ENCODE results near the gene JPH2. TPM values are rescaled to one million over a fixed set of nuclear protein-coding genes. Genes with fewer than 3 reads are reported as not detected.
A peak's percentile ranks its signal among the peaks of the same experiment; 100 is the strongest.

The JPH2 gene
- total RNA-seq, 2 donors from 2014 or later: 169 to 179 TPM

DNA sequence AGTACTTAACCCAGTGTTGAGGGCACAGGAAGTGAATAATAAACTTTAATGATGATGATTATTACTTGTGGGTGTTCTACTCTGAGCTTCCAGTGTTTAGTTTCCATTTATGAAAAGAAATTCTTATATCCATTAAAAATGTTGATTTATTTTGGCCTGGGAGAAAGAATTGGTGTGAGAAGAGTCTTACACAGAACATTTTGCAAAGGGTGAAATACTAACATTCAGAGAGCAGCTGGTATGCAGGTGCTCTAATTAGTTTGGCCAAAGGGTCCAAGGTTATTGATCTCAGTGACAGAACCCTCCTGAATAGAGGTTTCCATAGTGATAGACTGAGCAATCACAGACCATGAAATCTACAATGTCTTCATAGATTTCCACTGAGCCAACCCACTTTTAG is 19.1 kb upstream of the JPH2 start:
- H3K27me3 ChIP-seq (replicated peaks; ENCODE audit: insufficient read depth): no peaks in the 10 kb centered on the region
- no peak for DNase-seq (ENCODE audit: low spot score)
- peaks cover 28% of the 10 kb centered on the region for H3K36me3 ChIP-seq
- peaks cover 37 to 63% of the 10 kb centered on the region in 2 donors for H3K4me1 ChIP-seq (ENCODE audit: control insufficient read depth in 1 of 2, low read depth in 2 of 2)
- H3K27ac ChIP-seq: no peak overlapping the region
- TF ChIP-seq, protein P1, sequence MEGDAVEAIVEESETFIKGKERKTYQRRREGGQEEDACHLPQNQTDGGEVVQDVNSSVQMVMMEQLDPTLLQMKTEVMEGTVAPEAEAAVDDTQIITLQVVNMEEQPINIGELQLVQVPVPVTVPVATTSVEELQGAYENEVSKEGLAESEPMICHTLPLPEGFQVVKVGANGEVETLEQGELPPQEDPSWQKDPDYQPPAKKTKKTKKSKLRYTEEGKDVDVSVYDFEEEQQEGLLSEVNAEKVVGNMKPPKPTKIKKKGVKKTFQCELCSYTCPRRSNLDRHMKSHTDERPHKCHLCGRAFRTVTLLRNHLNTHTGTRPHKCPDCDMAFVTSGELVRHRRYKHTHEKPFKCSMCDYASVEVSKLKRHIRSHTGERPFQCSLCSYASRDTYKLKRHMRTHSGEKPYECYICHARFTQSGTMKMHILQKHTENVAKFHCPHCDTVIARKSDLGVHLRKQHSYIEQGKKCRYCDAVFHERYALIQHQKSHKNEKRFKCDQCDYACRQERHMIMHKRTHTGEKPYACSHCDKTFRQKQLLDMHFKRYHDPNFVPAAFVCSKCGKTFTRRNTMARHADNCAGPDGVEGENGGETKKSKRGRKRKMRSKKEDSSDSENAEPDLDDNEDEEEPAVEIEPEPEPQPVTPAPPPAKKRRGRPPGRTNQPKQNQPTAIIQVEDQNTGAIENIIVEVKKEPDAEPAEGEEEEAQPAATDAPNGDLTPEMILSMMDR (IDR thresholded peaks at IDR 0.05): no peak
- no peak for ATAC-seq (ENCODE audit: insufficient number of reproducible peaks, low FRiP score, low read depth)
- no peak overlapping the region for H3K4me3 ChIP-seq
- H3K9me3 ChIP-seq: no peaks in the 10 kb centered on the region

DNA sequence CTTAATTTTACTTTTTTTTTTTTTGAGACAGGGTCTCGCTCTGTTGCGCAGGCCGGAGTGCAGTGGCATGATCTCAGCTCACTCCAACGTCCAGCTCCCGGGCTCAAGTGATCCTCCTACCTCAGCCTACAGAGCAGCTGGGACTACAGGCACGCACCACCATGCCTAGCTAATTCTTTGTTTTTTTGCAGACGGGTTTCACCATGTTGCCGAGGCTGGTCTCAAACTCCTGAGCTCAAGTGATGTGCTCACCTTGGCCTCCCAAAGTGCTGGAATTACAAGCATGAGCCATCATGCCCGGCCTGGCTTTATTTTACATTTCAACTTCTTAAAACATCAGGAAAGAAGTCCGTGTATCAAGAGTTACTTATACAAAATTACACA is 17.8 kb upstream of the JPH2 start:
- Histone ChIP-seq H3K9me3 (no peaks in the 10 kb centered on the region), H3K4me1 (ENCODE audit: control insufficient read depth in 1 of 2, low read depth in 2 of 2) (peaks cover 42 to 71% of the 10 kb centered on the region in 2 donors), H3K27ac (peak overlapping the region; percentile 49 to 77), H3K4me3 (no peak overlapping the region), H3K36me3 (peaks cover 36% of the 10 kb centered on the region), H3K27me3 (replicated peaks; ENCODE audit: insufficient read depth) (no peaks in the 10 kb centered on the region)
- ATAC-seq (ENCODE audit: insufficient number of reproducible peaks, low FRiP score, low read depth): no peak
- no peak for DNase-seq (ENCODE audit: low spot score)
- TF ChIP-seq, protein P1 (IDR thresholded peaks at IDR 0.05): no peak

DNA sequence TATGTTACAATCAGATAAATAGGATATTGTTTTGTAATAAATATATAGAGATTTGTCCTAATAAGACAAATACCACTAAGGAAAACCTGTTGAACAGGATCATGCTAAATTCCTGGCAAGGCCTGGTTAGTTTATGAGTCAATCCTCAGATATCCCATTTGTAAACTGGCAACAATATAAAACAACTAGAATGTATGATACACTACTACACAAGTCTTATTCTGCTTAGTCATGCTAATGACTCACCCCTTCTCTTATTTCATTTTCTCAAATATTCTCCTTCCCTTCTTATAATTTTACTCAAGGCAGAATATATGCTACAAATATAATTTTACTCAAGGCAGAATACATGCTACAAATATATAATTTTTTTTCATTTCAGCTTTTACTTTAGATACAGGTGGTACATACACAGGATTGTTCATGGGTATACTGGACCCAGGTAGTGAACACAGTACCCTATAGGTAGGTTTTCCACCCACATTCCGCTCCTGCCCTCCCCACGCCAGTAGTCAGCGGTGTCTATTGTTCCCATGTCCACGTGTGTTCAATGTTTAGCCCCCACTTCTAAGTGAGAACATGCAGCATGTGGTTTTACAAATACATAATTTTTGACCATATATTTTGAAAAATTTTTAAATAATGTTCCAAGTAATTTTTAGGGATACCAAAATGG is 17.3 kb upstream of the JPH2 start:
- ATAC-seq (ENCODE audit: insufficient number of reproducible peaks, low FRiP score, low read depth) (peak; percentile 73), DNase-seq (ENCODE audit: low spot score) (no peak)
- H3K27me3 ChIP-seq (replicated peaks; ENCODE audit: insufficient read depth): no peaks in the 10 kb centered on the region
- H3K4me1 ChIP-seq (ENCODE audit: control insufficient read depth in 1 of 2, low read depth in 2 of 2): peaks cover 42 to 70% of the 10 kb centered on the region in 2 donors
- H3K27ac ChIP-seq: peak overlapping the region; percentile 63 to 77
- TF ChIP-seq, protein P1 (IDR thresholded peaks at IDR 0.05): no peak
- H3K9me3 ChIP-seq: no peaks in the 10 kb centered on the region
- peaks cover 41% of the 10 kb centered on the region for H3K36me3 ChIP-seq
- H3K4me3 ChIP-seq: peak overlapping the region; percentile 34

DNA sequence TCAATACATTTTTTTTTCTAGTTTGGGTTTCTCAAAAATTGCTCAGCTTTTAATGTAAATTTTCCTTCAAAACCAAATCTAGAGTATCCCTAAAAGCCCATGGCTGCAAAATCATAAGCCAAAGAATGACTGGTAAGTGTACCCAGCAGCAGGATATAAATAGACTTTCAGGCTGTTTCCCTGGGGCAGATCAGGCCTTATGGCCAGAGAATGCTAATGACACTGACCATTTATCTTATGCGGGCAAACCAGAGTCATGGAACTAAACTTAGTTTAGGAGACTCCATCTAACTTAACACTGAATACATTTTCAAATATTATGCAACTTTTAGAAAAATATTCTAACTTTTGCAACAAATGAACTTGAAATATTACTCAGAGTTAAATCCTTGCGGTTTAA is 16.2 kb upstream of the JPH2 start:
- Histone ChIP-seq H3K9me3 (no peaks in the 10 kb centered on the region), H3K4me3 (no peak overlapping the region), H3K27ac (peak overlapping the region; percentile 56 to 63), H3K4me1 (ENCODE audit: control insufficient read depth in 1 of 2, low read depth in 2 of 2) (peaks cover 39 to 59% of the 10 kb centered on the region in 2 donors), H3K36me3 (peaks cover 47% of the 10 kb centered on the region), H3K27me3 (replicated peaks; ENCODE audit: insufficient read depth) (no peaks in the 10 kb centered on the region)
- no peak for DNase-seq (ENCODE audit: low spot score)
- TF ChIP-seq, protein P1 (IDR thresholded peaks at IDR 0.05): no peak
- ATAC-seq (ENCODE audit: insufficient number of reproducible peaks, low FRiP score, low read depth): no peak

DNA sequence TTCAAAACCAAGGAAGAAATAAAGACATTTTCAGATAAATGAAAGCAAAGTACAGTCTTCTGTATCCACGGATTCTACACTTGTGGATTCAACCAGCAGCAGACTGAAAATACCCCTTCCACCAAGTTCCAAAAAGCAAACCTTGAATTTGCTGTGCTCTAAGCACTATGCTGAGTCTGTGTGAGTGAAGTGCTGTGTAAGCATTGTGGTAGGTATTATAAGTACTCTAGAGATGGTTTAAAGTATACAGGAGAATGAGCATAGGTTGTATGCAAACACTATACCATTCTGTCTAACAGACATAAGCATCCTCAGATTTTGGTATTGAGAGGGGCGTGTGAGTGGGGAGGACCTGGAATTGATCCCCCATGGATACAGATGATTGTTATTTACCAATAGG is 14.0 kb upstream of the JPH2 start:
- Histone ChIP-seq H3K4me1 (ENCODE audit: control insufficient read depth in 1 of 2, low read depth in 2 of 2) (peaks cover 27 to 38% of the 10 kb centered on the region in 2 donors), H3K27ac (no peak overlapping the region), H3K9me3 (no peaks in the 10 kb centered on the region), H3K27me3 (replicated peaks; ENCODE audit: insufficient read depth) (no peaks in the 10 kb centered on the region), H3K36me3 (peaks cover 57% of the 10 kb centered on the region), H3K4me3 (no peak overlapping the region)
- DNase-seq (ENCODE audit: low spot score): no peak
- no peak for ATAC-seq (ENCODE audit: insufficient number of reproducible peaks, low FRiP score, low read depth)
- TF ChIP-seq, protein P1 (IDR thresholded peaks at IDR 0.05): no peak

All from thoracic aorta (tissue), 2 donors.